HCT116 (cell line): ENCODE results near the gene CMTM2. TPM values are rescaled to one million over a fixed set of nuclear protein-coding genes. Genes with fewer than 3 reads are reported as not detected.

Source experiments
- ATAC-seq: fragments of 200-7000 bp; cut with Tn5 transposase; 2 replicates; pipeline ENCODE4 v1.9.1; 2020; ENCODE audit warnings: mild to moderate bottlenecking, moderate library complexity
- BruUV-seq: library from RNA; stranded (reverse); fragments of 400-500 nt; replicated peaks from 2 replicates; lab custom pipeline; 2021; lab: Mats Ljungman, UMichigan
- CTCF ChIA-PET: fragments of 300-600 bp; sonication (Branson Sonifier 250); formaldehyde crosslinking; loops from one replicate; lab custom pipeline; 2021; ENCODE audit warnings: antibody characterized with exemption; lab: Charles Lee
- POLR2A ChIA-PET: fragments of 300-600, 350-600 bp; sonication (Branson Sonifier 250); formaldehyde crosslinking; loops from one replicate; lab custom pipeline; 2021; ENCODE audit warnings: antibody characterized with exemption; lab: Charles Lee
- RAD21 ChIA-PET, 2 experiments: fragments of 300-600 bp; sonication (Branson Sonifier 250); formaldehyde crosslinking; loops; one replicate each; lab custom pipeline; 2023; ENCODE audit warnings: low total read pairs in 2 of 2; ENCODE audit not compliant: uncharacterized antibody in 2 of 2, unreplicated experiment in 2 of 2, low non-redundant PET in 1 of 2; lab: Charles Lee
- DNase-seq: peaks from one replicate; pipeline ENCODE4 v3.0.0-alpha.2; 2010; ENCODE audit warnings: low read depth, low spot score
- H2AFZ ChIP-seq: fragments of 200-600 bp; shearing (Covaris generic), sonication (generic); 2 replicates; pipeline ENCODE4 v1.6.1; 2017; ENCODE audit warnings: low read depth, mixed run types, mixed read lengths, antibody characterized with exemption, low read length; ENCODE audit not compliant: poor library complexity, severe bottlenecking
- H3K27ac ChIP-seq: 2 replicates; pipeline ENCODE4 v1.5.1; 2012; ENCODE audit warnings: low read depth, low read length
- H3K27me3 ChIP-seq: fragments of 200-600 bp; sonication (generic); 2 replicates; pipeline ENCODE4 v1.6.1; 2016; ENCODE audit warnings: mixed run types, low read length, mixed read lengths; ENCODE audit not compliant: insufficient read depth
- H3K36me3 ChIP-seq, 2 experiments: fragments of 200-500 bp in 1 of 2; fragments of 200-600 bp in 1 of 2; sonication (Bioruptor generic) in 1 of 2; sonication (generic) in 1 of 2; 2 replicates each; pipeline versions ENCODE4 v1.5.1 to v1.6.1; 2014 to 2016; ENCODE audit warnings: low read length in 2 of 2, inconsistent platforms in 1 of 2, mixed read lengths in 1 of 2, mixed run types in 1 of 2; ENCODE audit not compliant: insufficient read depth in 2 of 2, control insufficient read depth in 1 of 2
- H3K4me1 ChIP-seq, 2 experiments: fragments of 200-600 bp in 1 of 2; sonication (generic) in 1 of 2; 2 replicates each; pipeline versions ENCODE4 v1.5.1 to v1.6.1; 2012 to 2017; ENCODE audit warnings: low read length in 2 of 2, inconsistent platforms in 1 of 2, mild to moderate bottlenecking in 1 of 2, mixed read lengths in 1 of 2, mixed run types in 1 of 2, moderate library complexity in 1 of 2; ENCODE audit not compliant: insufficient read depth in 2 of 2, control insufficient read depth in 1 of 2
- H3K4me2 ChIP-seq: fragments of 200-600 bp; sonication (generic); 2 replicates; pipeline ENCODE4 v1.6.1; 2017; ENCODE audit warnings: mixed run types, low read length, mixed read lengths
- H3K4me3 ChIP-seq, 2 experiments: fragments of 200-600 bp in 1 of 2; sonication (generic) in 1 of 2; replicated peaks in 1 of 2; 2 replicates each; pipeline ENCODE4 v1.5.1; 2011 to 2016; ENCODE audit warnings: low read length in 2 of 2, control low read depth in 1 of 2, low read depth in 1 of 2, mild to moderate bottlenecking in 1 of 2, mixed read lengths in 1 of 2, mixed run types in 1 of 2
- H3K79me2 ChIP-seq: fragments of 200-600 bp; sonication (generic); 2 replicates; pipeline ENCODE4 v1.6.1; 2017; ENCODE audit warnings: mild to moderate bottlenecking, mixed run types, low read length, moderate library complexity, mixed read lengths; ENCODE audit not compliant: insufficient read depth
- H3K9ac ChIP-seq: fragments of 200-600 bp; sonication (generic); 2 replicates; pipeline ENCODE4 v1.6.1; 2016; ENCODE audit warnings: low read length, mixed read lengths
- H3K9me2 ChIP-seq: fragments of 200-600 bp; sonication (generic), shearing (Covaris generic); 2 replicates; pipeline ENCODE4 v1.6.1; 2017; ENCODE audit warnings: mixed run types, mild to moderate bottlenecking, moderate library complexity; ENCODE audit not compliant: insufficient read depth
- H3K9me3 ChIP-seq, 2 experiments: fragments of 200-500 bp in 1 of 2; fragments of 200-600 bp in 1 of 2; sonication (Bioruptor generic) in 1 of 2; sonication (generic) in 1 of 2; 2 replicates each; pipeline ENCODE4 v1.6.1; 2014 to 2017; ENCODE audit warnings: low read length in 2 of 2, mixed read lengths in 2 of 2, inconsistent platforms in 1 of 2, low read depth in 1 of 2, mild to moderate bottlenecking in 1 of 2, mixed run types in 1 of 2, moderate library complexity in 1 of 2; ENCODE audit not compliant: control insufficient read depth in 1 of 2, insufficient read depth in 1 of 2
- H4K20me1 ChIP-seq: fragments of 200-600 bp; sonication (generic), shearing (Covaris generic); 2 replicates; pipeline ENCODE4 v1.6.1; 2017; ENCODE audit warnings: mixed run types, mild to moderate bottlenecking, moderate library complexity; ENCODE audit not compliant: insufficient read depth
- ATF3 ChIP-seq: IDR thresholded peaks from 2 replicates; pipeline ENCODE4 v1.6.1; 2012
- CBX3 ChIP-seq: IDR thresholded peaks from 2 replicates; pipeline ENCODE4 v1.6.1; 2012; ENCODE audit warnings: low read depth
- CEBPB ChIP-seq: IDR thresholded peaks from 2 replicates; pipeline ENCODE4 v1.6.1; 2012; ENCODE audit warnings: low read depth
- EZH2 ChIP-seq: fragments of 200-600 bp; sonication (generic); IDR thresholded peaks from 2 replicates; pipeline ENCODE4 v1.6.1; 2017; ENCODE audit warnings: antibody characterized with exemption, mixed run types
- FOSL1 ChIP-seq: IDR thresholded peaks from 2 replicates; pipeline ENCODE4 v1.6.1; 2012; ENCODE audit warnings: low read depth
- JUND ChIP-seq: IDR thresholded peaks from 2 replicates; pipeline ENCODE4 v1.6.1; 2012
- POLR2A ChIP-seq: IDR thresholded peaks from 2 replicates; pipeline ENCODE4 v1.7.0; 2011; ENCODE audit warnings: borderline replicate concordance; ENCODE audit not compliant: insufficient read depth, insufficient read length; ENCODE audit errors: extremely low read depth
- POLR2AphosphoS5 ChIP-seq: IDR thresholded peaks from 2 replicates; pipeline ENCODE4 v1.6.1; 2011; ENCODE audit warnings: mild to moderate bottlenecking, low read depth, low read length, moderate library complexity
- RAD21 ChIP-seq: IDR thresholded peaks from 2 replicates; pipeline ENCODE4 v1.6.1; 2012; ENCODE audit warnings: low read depth, mild to moderate bottlenecking
- TCF7L2 ChIP-seq: IDR thresholded peaks from 2 replicates; pipeline ENCODE4 v1.7.0; 2011; ENCODE audit warnings: borderline replicate concordance, inconsistent platforms; ENCODE audit not compliant: insufficient read depth, insufficient read length; ENCODE audit errors: extremely low read depth
- YY1 ChIP-seq: IDR thresholded peaks from 2 replicates; pipeline ENCODE4 v1.6.1; 2011; ENCODE audit warnings: low read length, low read depth, moderate library complexity, mild to moderate bottlenecking; ENCODE audit not compliant: insufficient replicate concordance; ENCODE audit errors: extremely low read depth
- ZBTB33 ChIP-seq: IDR thresholded peaks from 2 replicates; pipeline ENCODE4 v1.6.1; 2011; ENCODE audit warnings: mild to moderate bottlenecking, low read length, moderate library complexity; ENCODE audit not compliant: insufficient replicate concordance; ENCODE audit errors: extremely low read depth
- ZFX ChIP-seq: fragments of 450-650 bp; IDR thresholded peaks from 2 replicates; pipeline ENCODE4 v1.6.1; 2017
- ZNF274 ChIP-seq: fragments of 200-500 bp; sonication (Bioruptor generic); IDR thresholded peaks from 2 replicates; pipeline ENCODE4 v1.6.1; 2014; ENCODE audit warnings: mild to moderate bottlenecking, low read depth, low read length, inconsistent platforms
- intact Hi-C: fragments of 100-400 bp; cut with micrococcal nuclease; formaldehyde crosslinking; loops from 2 replicates; pipeline ENCODE4 v1.10.0; 2022
- total RNA-seq: library from RNA; stranded (reverse); gene quantifications from one replicate; pipeline ENCODE4 v1.2.1, GENCODE V29; 2021; ENCODE audit not compliant: unreplicated experiment
- TF ChIP-seq, protein P1 (sequence below): IDR thresholded peaks from 2 replicates; pipeline ENCODE4 v1.6.1; 2012

Gene CMTM2
- total RNA-seq, 1 experiment from 2014 or later, result 0.42 TPM

DNA sequence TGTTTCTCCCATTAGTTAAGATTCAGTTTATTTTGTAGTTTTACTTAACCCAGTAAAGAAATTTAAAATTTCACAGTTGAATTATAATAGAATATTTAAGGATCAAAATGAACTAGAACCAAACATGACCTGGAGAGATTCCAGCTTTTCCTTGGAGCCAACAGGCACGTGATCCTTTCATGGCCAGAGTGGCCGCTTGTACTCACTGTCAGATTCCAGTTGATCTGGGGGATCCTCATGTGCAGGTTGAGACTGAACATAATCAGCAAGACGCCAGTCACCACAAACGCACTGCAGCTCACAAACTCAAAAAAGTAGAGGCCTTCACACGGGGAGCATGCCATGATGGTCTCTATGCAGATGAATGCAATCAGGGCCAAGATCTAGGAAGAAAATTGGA, 56.9 kb downstream of the CMTM2 start:
- Histone ChIP-seq H3K27ac (no peak overlapping the region), H3K4me3 (no peak overlapping the region)
- TF ChIP-seq CEBPB, result no peak
- TF ChIP-seq POLR2A, result no peak
- TF ChIP-seq FOSL1, result no peak
- TF ChIP-seq YY1, result no peak
- no peak for TF ChIP-seq ATF3
- TF ChIP-seq ZFX, result no peak
- no peak for TF ChIP-seq CBX3
- TF ChIP-seq, protein P1, sequence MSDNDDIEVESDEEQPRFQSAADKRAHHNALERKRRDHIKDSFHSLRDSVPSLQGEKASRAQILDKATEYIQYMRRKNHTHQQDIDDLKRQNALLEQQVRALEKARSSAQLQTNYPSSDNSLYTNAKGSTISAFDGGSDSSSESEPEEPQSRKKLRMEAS, result no peak
- TF ChIP-seq, all 23 proteins: peak for 0
- no peaks in the 10 kb centered on the region for H4K20me1 ChIP-seq
- ATAC-seq (no peak), DNase-seq (no peak)
- BruUV-seq, result no TSS peak
- intact Hi-C loops, result no loop called here
- peaks cover 2% of the 10 kb centered on the region; the same call in 1 of the 2 replicates for H3K79me2 ChIP-seq
- H3K4me2 ChIP-seq, result no peak overlapping the region
- H3K4me1 ChIP-seq, result peaks cover 4 to 11% of the 10 kb centered on the region in 2 experiments; a peak in 2 of 4 replicates
- CTCF ChIA-PET, result interaction anchor here (1.5 to 3.2 kb wide), 2 partner anchors 15 kb away, joined by 6 to 10 read pairs; no protein-coding TSS in a partner anchor
- POLR2A ChIA-PET, result no interaction called here
- H3K9ac ChIP-seq, result no peak overlapping the region
- no peaks in the 10 kb centered on the region for H3K9me3 ChIP-seq
- no peaks in the 10 kb centered on the region for H3K9me2 ChIP-seq
- no peaks in the 10 kb centered on the region for H3K36me3 ChIP-seq
- H2AFZ ChIP-seq, result no peak overlapping the region
- RAD21 ChIA-PET, result no interaction called here
- H3K27me3 ChIP-seq, result no peaks in the 10 kb centered on the region

DNA sequence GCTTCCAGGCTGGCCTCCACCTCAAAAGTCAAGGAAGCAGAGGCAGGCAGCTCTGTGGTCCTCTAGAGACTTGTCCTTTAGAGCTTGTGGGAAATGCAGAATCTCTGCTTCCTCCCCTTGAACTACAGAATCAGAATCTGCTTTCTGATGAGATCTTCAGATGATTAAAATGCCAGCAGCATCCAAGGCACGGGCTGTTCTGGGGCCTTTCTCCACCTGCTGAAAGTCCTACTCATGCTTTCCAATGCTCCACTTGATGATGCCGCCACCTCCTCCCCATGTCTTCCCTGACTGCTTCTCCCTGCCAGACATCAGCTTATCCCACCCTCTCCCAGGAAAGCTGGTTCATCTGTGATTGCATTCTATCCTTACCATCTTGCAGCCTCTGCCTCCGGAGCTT, 58.5 kb downstream of the CMTM2 start:
- DNase-seq (no peak), ATAC-seq (no peak)
- BruUV-seq, result no TSS peak
- Histone ChIP-seq H3K9me3 (no peaks in the 10 kb centered on the region), H3K4me1 (peaks cover 4 to 11% of the 10 kb centered on the region in 2 experiments; a peak in 2 of 4 replicates), H3K36me3 (no peaks in the 10 kb centered on the region), H2AFZ (no peak overlapping the region), H3K27ac (no peak overlapping the region), H3K79me2 (peaks cover 5% of the 10 kb centered on the region; the same call in 1 of the 2 replicates), H4K20me1 (no peaks in the 10 kb centered on the region), H3K4me2 (no peak overlapping the region), H3K27me3 (no peaks in the 10 kb centered on the region), H3K4me3 (no peak overlapping the region), H3K9ac (no peak overlapping the region), H3K9me2 (no peaks in the 10 kb centered on the region)
- intact Hi-C loops, result no loop called here
- CTCF ChIA-PET, result interaction anchor here (3.2 kb wide), 1 partner anchor 13 kb away, joined by 10 read pairs; no protein-coding TSS in a partner anchor
- POLR2A ChIA-PET, result no interaction called here
- RAD21 ChIA-PET, result no interaction called here
- TF ChIP-seq TCF7L2 (no peak), EZH2 (no peak), JUND (no peak), POLR2A (no peak), ZFX (no peak), ATF3 (no peak), ZNF274 (no peak), RAD21 (no peak), ZBTB33 (no peak), FOSL1 (no peak), POLR2AphosphoS5 (no peak)
- TF ChIP-seq, protein P1, result no peak
